ENCODE results near the gene TP53.

TP53 gene

GRCh38 chr17:7687072-7687907 is at the start of gene TP53:
TSS of gene TP53 (minus strand) at chr17:7687490. CDS start at chr17:7676594, 10,896 bp downstream.
- DNase-seq: peak; percentile 64 to 67

DNA sequence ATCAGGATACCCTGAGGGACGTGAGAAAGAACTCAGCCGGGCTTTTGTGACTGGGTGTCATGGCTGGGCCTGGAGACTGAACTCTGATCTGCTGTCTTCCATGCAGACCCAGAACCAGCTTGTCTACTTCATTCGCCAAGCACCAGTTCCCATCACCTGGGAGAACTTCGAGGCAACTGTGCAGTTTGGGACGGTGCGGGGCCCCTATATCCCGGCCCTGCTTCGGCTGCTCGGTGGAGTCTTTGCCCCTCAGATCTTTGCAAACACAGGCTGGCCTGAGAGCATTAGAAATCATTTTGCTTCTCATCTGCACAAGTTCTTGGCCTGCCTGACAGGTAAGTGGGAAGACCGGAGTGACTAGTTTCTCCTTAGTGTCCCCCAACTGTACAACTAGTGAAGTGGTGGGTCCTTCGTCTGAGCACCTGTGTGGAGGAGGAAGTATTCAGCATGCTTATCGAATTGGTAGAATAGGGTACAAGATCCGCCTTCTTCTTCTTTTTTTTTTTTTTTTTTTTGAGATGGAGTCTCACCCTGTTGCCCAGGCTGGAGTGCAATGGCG is 45.8 kb upstream of the TP53 start:
- DNase-seq: no peak

DNA sequence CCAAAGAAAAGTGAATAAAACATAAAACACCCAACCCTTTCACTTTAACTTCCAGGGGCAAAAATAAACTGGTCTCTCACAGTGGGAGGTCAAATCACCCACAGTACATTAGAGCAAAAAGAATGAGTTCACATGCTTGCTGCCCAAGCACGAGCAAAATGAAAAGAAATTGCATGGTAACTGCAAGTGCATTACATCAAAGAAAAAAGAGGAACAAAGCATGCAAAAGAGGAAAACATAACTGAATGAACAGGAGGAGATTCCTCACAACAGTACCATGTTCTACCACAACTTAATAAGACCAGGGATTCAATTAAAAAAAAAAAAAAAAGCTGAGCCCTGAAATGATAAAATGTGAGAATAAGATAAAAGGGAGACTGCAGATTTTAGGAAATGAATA is 42.5 kb upstream of the TP53 start:
- peak; percentile 3 to 18 for DNase-seq

GRCh38 chr17:7727886-7728285 is 40.6 kb upstream of the TP53 start:
- DNase-seq: no peak

- DNase-seq: no peak
These were observed 34.3 kb upstream of the TP53 start for GRCh38 chr17:7721612-7722011.

GRCh38 chr17:7720125-7720524 is 32.8 kb upstream of the TP53 start:
- no peak for DNase-seq

DNA sequence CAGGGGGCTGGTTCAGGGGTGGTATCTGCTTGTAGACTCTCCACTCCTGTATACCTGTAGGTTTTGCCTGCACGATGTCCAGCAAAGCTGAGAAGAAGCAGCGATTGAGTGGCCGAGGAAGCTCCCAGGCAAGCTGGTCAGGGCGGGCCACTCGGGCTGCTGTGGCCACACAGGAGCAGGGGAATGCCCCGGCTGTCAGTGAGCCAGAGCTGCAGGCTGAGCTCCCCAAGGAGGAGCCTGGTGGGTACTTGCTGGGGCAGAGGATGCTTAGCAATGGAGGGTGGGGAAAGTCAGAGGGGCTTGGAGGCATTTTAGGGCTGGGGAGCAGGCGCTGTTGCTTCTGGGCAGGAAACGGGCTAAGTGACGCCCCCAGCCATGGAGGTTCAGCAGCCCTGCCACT is 32.4 kb upstream of the TP53 start:
- DNase-seq: no peak

- DNase-seq: peak; percentile 36 to 46
These were observed 30.6 kb upstream of the TP53 start for GRCh38 chr17:7717756-7718350.

- peak in 1 of 2 experiments; percentile 27 for DNase-seq
These were observed 29.8 kb upstream of the TP53 start, which contains the start of gene DNAH2 for GRCh38 chr17:7716901-7717755. TSS of gene DNAH2 (plus strand) at chr17:7717744. CDS start at chr17:7719735, 1,991 bp downstream.

GRCh38 chr17:7715936-7716886 is 28.9 kb upstream of the TP53 start:
- no peak for DNase-seq

GRCh38 chr17:7714721-7715594 is 27.7 kb upstream of the TP53 start:
- DNase-seq: no peak

GRCh38 chr17:7713782-7714181 is 26.5 kb upstream of the TP53 start:
- no peak for DNase-seq

DNA sequence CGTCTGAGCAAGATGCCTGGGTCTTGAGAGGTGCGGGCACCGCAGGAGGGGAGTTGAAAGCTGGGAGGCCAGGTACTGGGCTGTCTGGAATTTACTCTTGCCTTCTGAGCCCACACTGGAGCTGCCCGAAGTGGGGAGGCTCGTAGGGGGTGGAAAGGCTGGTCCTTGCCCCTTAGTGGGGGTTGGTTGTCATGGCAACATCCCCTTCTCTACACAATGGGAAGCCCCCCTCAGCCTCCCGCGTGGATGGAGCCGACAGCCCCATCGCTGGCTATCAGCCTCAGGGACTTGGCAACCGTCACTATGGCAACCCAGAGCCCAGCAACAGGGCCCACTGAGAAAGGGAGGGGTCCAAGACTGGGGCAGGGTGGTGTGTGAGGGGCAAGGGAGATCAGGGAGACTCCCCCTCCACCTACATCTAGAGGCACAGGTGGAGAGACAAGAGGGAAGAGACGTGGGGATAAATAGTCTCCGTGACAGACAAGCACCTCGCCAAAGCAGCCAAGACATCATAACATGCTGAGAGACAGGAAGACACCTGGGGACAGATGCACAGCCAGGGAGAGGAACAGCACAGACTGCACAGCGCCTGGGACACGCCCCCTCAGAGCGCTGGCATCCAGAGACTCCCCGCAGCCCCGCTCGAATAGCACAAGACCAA is 25.0 kb upstream of the TP53 start:
- DNase-seq: no peak

- no peak for DNase-seq
These were observed 23.9 kb upstream of the TP53 start for GRCh38 chr17:7711051-7711755.

GRCh38 chr17:7710301-7710700 is 23.0 kb upstream of the TP53 start:
- DNase-seq: no peak

DNA sequence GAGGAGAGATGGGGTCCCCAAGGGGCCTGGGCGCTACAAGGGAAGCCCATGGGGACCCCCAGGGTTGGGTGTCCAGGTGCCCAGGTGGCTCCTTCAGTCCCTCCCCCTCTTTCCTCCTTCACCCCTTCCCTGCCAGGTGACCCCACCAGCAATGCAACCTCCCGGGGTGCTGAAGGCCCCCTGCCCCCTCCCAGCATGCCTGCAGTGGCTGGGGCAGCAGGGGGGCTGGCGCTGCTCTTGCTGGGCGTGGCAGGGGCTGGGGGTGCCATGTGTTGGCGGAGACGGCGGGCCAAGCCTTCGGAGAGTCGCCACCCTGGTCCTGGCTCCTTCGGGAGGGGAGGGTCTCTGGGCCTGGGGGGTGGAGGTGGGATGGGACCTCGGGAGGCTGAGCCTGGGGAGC is 21.7 kb upstream of the TP53 start:
- DNase-seq: no peak

DNA sequence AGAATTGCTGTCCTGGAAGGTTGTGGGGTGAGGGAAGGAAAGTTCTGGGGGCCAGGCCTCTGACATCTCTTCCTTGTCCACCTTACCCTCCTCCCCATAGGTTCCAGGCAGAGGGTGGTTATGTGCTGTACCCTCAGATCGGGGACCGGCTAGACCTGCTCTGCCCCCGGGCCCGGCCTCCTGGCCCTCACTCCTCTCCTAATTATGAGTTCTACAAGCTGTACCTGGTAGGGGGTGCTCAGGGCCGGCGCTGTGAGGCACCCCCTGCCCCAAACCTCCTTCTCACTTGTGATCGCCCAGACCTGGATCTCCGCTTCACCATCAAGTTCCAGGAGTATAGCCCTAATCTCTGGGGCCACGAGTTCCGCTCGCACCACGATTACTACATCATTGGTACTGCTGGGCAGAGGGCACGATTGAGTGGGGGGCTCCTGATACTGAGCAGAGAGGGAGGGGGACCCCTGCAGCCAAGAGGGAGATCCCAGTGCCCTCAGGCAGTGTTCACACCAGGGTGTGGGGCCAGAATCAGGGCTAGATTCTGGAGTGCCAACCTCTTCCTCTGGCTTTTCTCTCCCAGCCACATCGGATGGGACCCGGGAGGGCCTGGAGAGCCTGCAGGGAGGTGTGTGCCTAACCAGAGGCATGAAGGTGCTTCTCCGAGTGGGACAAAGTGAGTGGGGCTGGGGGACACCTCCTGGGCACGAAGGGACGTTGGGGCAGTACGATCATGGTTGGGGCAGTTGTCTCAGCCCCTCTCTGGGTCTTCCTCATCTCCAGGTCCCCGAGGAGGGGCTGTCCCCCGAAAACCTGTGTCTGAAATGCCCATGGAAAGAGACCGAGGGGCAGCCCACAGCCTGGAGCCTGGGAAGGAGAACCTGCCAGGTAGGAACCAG is 20.8 kb upstream of the TP53 start:
- DNase-seq: no peak

DNA sequence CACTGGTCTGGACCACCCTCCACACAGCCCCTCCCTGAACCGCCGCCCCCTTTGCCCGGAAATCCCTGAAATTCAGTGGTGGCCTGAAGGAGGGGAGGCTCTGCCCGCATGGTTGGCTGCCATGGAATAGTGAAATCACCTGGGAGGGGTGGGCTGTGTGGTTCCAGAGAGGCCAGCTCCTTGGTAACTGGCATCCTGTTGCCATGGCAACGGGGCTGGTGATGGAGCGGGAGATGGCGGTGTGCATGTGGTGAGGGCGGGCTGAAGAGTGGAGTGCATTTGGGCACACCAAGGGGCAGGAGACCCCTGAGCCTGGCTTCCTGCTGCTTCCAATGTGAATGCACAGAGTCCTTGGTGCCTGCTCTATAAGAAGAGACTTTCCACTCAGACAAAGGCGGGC is 20.2 kb upstream of the TP53 start:
- DNase-seq: no peak

All from AML-193 (cell line).